GM12878 (cell line): ENCODE results near the gene GOLT1B. TPM values are rescaled to one million over a fixed set of nuclear protein-coding genes. Genes with fewer than 3 reads are reported as not detected.
A peak's percentile ranks its signal among the peaks of the same experiment; 100 is the strongest.

Source experiments
- BMI1 ChIP-seq: fragments of 450-650 bp; IDR thresholded peaks from 2 replicates; pipeline ENCODE4 v1.6.1; 2016; ENCODE audit warnings: mild to moderate bottlenecking, moderate library complexity, borderline replicate concordance
- CBX5 ChIP-seq: sonication (generic); IDR thresholded peaks from 2 replicates; pipeline ENCODE4 v1.6.1; 2016; ENCODE audit warnings: low read depth, moderate library complexity, mild to moderate bottlenecking, inconsistent platforms
- CREM ChIP-seq: IDR thresholded peaks from 2 replicates; pipeline ENCODE4 v1.6.1; 2014; ENCODE audit warnings: antibody characterized with exemption, low read depth
- EED ChIP-seq: sonication (generic); IDR thresholded peaks from 2 replicates; pipeline ENCODE4 v1.6.1; 2016; ENCODE audit warnings: antibody characterized with exemption, low read depth
- GATAD2B ChIP-seq: fragments of 450-650 bp; conservative IDR thresholded peaks from 2 replicates; pipeline ENCODE4 v1.6.1; 2017; ENCODE audit warnings: low read depth, mild to moderate bottlenecking, moderate library complexity
- HSF1 ChIP-seq: fragments of 150-350 bp; IDR thresholded peaks from 2 replicates; pipeline ENCODE4 v1.6.1; 2014; ENCODE audit warnings: mild to moderate bottlenecking, low read depth, low read length
- JUNB ChIP-seq: IDR thresholded peaks from 2 replicates; pipeline ENCODE4 v1.6.1; 2016; ENCODE audit warnings: antibody characterized with exemption, mild to moderate bottlenecking
- PKNOX1 ChIP-seq: fragments of 450-650 bp; IDR thresholded peaks from 2 replicates; pipeline ENCODE4 v1.6.1; 2016; ENCODE audit warnings: mild to moderate bottlenecking
- PML ChIP-seq: IDR thresholded peaks from 2 replicates; pipeline ENCODE4 v1.6.1; 2012; ENCODE audit warnings: low read length, inconsistent platforms
- RB1 ChIP-seq: fragments of 450-650 bp; formaldehyde crosslinking; IDR thresholded peaks from 2 replicates; pipeline ENCODE4 v1.6.1; 2017; ENCODE audit warnings: mild to moderate bottlenecking, borderline replicate concordance
- SKIL ChIP-seq: fragments of 450-650 bp; IDR thresholded peaks from 2 replicates; pipeline ENCODE4 v1.6.1; 2017; ENCODE audit warnings: mild to moderate bottlenecking, low read depth, inconsistent platforms; ENCODE audit not compliant: poor library complexity, severe bottlenecking
- SP1 ChIP-seq: IDR thresholded peaks from one replicate; pipeline ENCODE4 v1.6.1; 2011; ENCODE audit warnings: low read depth, low read length
- SREBF1 ChIP-seq: IDR thresholded peaks from 2 replicates; pipeline ENCODE4 v1.6.1; 2012; ENCODE audit warnings: mild to moderate bottlenecking, low read length
- SUPT20H ChIP-seq: IDR thresholded peaks from 2 replicates; pipeline ENCODE4 v1.6.1; 2011; ENCODE audit warnings: low read depth, mild to moderate bottlenecking, low read length, moderate library complexity, borderline replicate concordance; ENCODE audit not compliant: control insufficient read depth
- TCF12 ChIP-seq: IDR thresholded peaks from 2 replicates; pipeline ENCODE4 v1.6.1; 2011; ENCODE audit warnings: low read depth, mild to moderate bottlenecking, low read length
- ZBTB4 ChIP-seq: fragments of 450-650 bp; formaldehyde crosslinking; IDR thresholded peaks from 2 replicates; pipeline ENCODE4 v1.4.0; 2022; ENCODE audit warnings: mild to moderate bottlenecking, moderate library complexity
- ZNF592 ChIP-seq: fragments of 450-650 bp; IDR thresholded peaks from 2 replicates; pipeline ENCODE4 v1.6.1; 2017; ENCODE audit warnings: mild to moderate bottlenecking, moderate library complexity
- polyA plus RNA-seq, 11 experiments: library from polyadenylated mRNA; depleted of rRNA in 4 of 11; unstranded in 6 of 11; stranded (reverse) in 5 of 11; fragments of >200 nt; fragmentation: Nextera tagmentation in 4 of 11; fragmentation: Illumina TruSeq in 1 of 11; extraction: Ambion mirVana in 4 of 11; extraction: Trizol in 1 of 11; gene quantifications; 1 replicate in 1 of 11; 2 replicates in 10 of 11; pipeline versions ENCODE4 v1.2.1 to v1.2.3, GENCODE V29; 2011 to 2016; ENCODE audit warnings: inconsistent platforms in 2 of 11, missing spikeins in 2 of 11, low read depth in 1 of 11
- total RNA-seq, 4 experiments: library from RNA; depleted of rRNA in 3 of 4; stranded (reverse); fragments of >200 nt in 3 of 4; fragmentation: Illumina TruSeq in 1 of 4; extraction: Trizol in 1 of 4; gene quantifications; 2 replicates each; pipeline versions ENCODE4 v1.2.1 to v1.2.3, GENCODE V29; 2013 to 2021

The GOLT1B gene
- total and polyA plus RNA-seq, 10 of the 15 experiments (the other 5 are each of a cell fraction or from before 2014, with no cell fraction given): 18.3 to 77.4 (median 32.9) TPM

GRCh38 chr12:21501258-21502163 lies at the start of gene GOLT1B, which contains the start of gene RECQL (continued):
- TF ChIP-seq SKIL: peak; percentile 70
- TF ChIP-seq HSF1: no peak
- no peak; the same call in 1 of the 2 replicates for TF ChIP-seq EED
- TF ChIP-seq SUPT20H: no peak
- TF ChIP-seq BMI1: no peak
- TF ChIP-seq ZBTB4 (CRISPR knock-in tag): no peak
- TF ChIP-seq CREM: peak; percentile 88
- peak; percentile 89 for TF ChIP-seq PML
- TF ChIP-seq TCF12: no peak
- peak; percentile 69; the same call in 1 of the 2 replicates for TF ChIP-seq GATAD2B
- no peak for TF ChIP-seq JUNB
- 0 out of 2 replicates have a peak, but pooled peaks have one; percentile 51 for TF ChIP-seq CBX5
- TF ChIP-seq PKNOX1: peak; percentile 65
- TF ChIP-seq SP1: peak; percentile 98
- no peak for TF ChIP-seq ZNF592
- TF ChIP-seq RB1: peak; percentile 99
- no peak for TF ChIP-seq SREBF1
